Fibroblast of lung (primary cell): ENCODE data around the gene DCDC2B.

ENCODE experiments used
- CTCF ChIP-seq, 2 donors: IDR thresholded peaks in 1 of 2; conservative IDR thresholded peaks in 1 of 2; 1 replicate in 1 of 2; 2 replicates in 1 of 2; pipeline ENCODE4 v1.5.1; 2011 to 2012; ENCODE audit warnings: low read length in 2 of 2, control low read depth in 1 of 2, inconsistent platforms in 1 of 2, low read depth in 1 of 2, mild to moderate bottlenecking in 1 of 2
- EZH2 ChIP-seq: IDR thresholded peaks from 2 replicates; pipeline ENCODE4 v1.5.1; 2012; ENCODE audit warnings: low read length, control low read depth, mild to moderate bottlenecking; ENCODE audit errors: missing control alignments

GRCh38 chr1:32246888-32247273 is 38.0 kb downstream of the DCDC2B start, which contains the start of gene FAM167B:
- TF ChIP-seq CTCF (conservative IDR thresholded peaks at IDR 0.05 in 1 of 2, IDR thresholded peaks at IDR 0.05 in 1 of 2; ENCODE audit: low read depth in 1 of 2, low read length in 2 of 2) (no peak), EZH2 (no peak)
